KMS-11 (cell line): ENCODE data around the gene FAM168A.

ENCODE experiments used
- H2AFZ ChIP-seq: fragments of 200-600 bp; sonication (generic); 2 replicates; pipeline ENCODE4 v1.6.1; 2016; ENCODE audit warnings: antibody characterized with exemption, mixed run types, low read depth
- H3K27ac ChIP-seq: fragments of 200-600 bp; sonication (generic); 2 replicates; pipeline ENCODE4 v1.6.1; 2016; ENCODE audit warnings: mild to moderate bottlenecking, mixed run types
- H3K27me3 ChIP-seq: fragments of 200-600 bp; sonication (generic); 2 replicates; pipeline ENCODE4 v1.6.1; 2017; ENCODE audit warnings: mild to moderate bottlenecking, low read depth, mixed run types, moderate library complexity; ENCODE audit not compliant: insufficient read depth
- H3K36me3 ChIP-seq: fragments of 200-600 bp; sonication (generic); 2 replicates; pipeline ENCODE4 v1.6.1; 2017; ENCODE audit warnings: mild to moderate bottlenecking, mixed run types; ENCODE audit not compliant: insufficient read depth
- H3K4me1 ChIP-seq: fragments of 200-600 bp; sonication (generic); 2 replicates; pipeline ENCODE4 v1.6.1; 2016; ENCODE audit warnings: mild to moderate bottlenecking, low read depth, mixed run types; ENCODE audit not compliant: poor library complexity, severe bottlenecking
- H3K4me2 ChIP-seq: fragments of 200-600 bp; sonication (generic); 2 replicates; pipeline ENCODE4 v1.7.0; 2016; ENCODE audit warnings: mild to moderate bottlenecking, mixed run types
- H3K4me3 ChIP-seq: fragments of 200-600 bp; sonication (generic); IDR thresholded peaks from 2 replicates; pipeline ENCODE4 v1.6.1; 2017; ENCODE audit warnings: low read depth, low read length, mixed read lengths; ENCODE audit not compliant: insufficient read depth
- H3K79me2 ChIP-seq: fragments of 200-600 bp; sonication (generic); 2 replicates; pipeline ENCODE4 v1.6.1; 2016; ENCODE audit warnings: low read depth, mixed run types; ENCODE audit not compliant: insufficient read depth
- H3K9ac ChIP-seq: fragments of 200-600 bp; sonication (generic); 2 replicates; pipeline ENCODE4 v1.6.1; 2016; ENCODE audit warnings: mild to moderate bottlenecking, mixed run types
- H4K20me1 ChIP-seq: fragments of 200-600 bp; sonication (generic); 2 replicates; pipeline ENCODE4 v1.6.1; 2016; ENCODE audit warnings: mild to moderate bottlenecking, mixed run types; ENCODE audit not compliant: insufficient read depth
- CTCF ChIP-seq: fragments of 200-600 bp; sonication (generic); conservative IDR thresholded peaks from 2 replicates; pipeline ENCODE4 v1.6.1; 2017; ENCODE audit warnings: low read depth, mild to moderate bottlenecking, antibody characterized with exemption, low read length, moderate library complexity, mixed read lengths

Gene FAM168A

GRCh38 chr11:73366953-73367352 lies 231.0 kb downstream of the FAM168A start:
- Histone ChIP-seq H3K9ac (no peak overlapping the region), H3K4me1 (no peaks in the 10 kb centered on the region), H3K36me3 (no peaks in the 10 kb centered on the region), H4K20me1 (no peaks in the 10 kb centered on the region), H3K27me3 (no peaks in the 10 kb centered on the region), H3K4me3 (no peak overlapping the region), H3K4me2 (no peak overlapping the region), H2AFZ (no peak overlapping the region), H3K79me2 (no peaks in the 10 kb centered on the region), H3K27ac (no peak overlapping the region)
- no peak for TF ChIP-seq CTCF

GRCh38 chr11:73366265-73366610 lies 231.7 kb downstream of the FAM168A start:
- Histone ChIP-seq H4K20me1 (no peaks in the 10 kb centered on the region), H3K79me2 (no peaks in the 10 kb centered on the region), H3K36me3 (no peaks in the 10 kb centered on the region), H2AFZ (no peak overlapping the region), H3K4me3 (no peak overlapping the region), H3K4me1 (no peaks in the 10 kb centered on the region), H3K4me2 (no peak overlapping the region), H3K27me3 (no peaks in the 10 kb centered on the region), H3K9ac (no peak overlapping the region), H3K27ac (no peak overlapping the region)
- TF ChIP-seq CTCF, result no peak

GRCh38 chr11:73365352-73366264 lies 232.3 kb downstream of the FAM168A start:
- no peak overlapping the region for H3K4me3 ChIP-seq
- no peak overlapping the region for H3K4me2 ChIP-seq
- no peak overlapping the region for H3K9ac ChIP-seq
- no peaks in the 10 kb centered on the region for H3K79me2 ChIP-seq
- no peak overlapping the region for H2AFZ ChIP-seq
- H3K4me1 ChIP-seq, result no peaks in the 10 kb centered on the region
- H3K27me3 ChIP-seq, result no peaks in the 10 kb centered on the region
- H3K36me3 ChIP-seq, result no peaks in the 10 kb centered on the region
- H4K20me1 ChIP-seq, result no peaks in the 10 kb centered on the region
- TF ChIP-seq CTCF, result no peak
- H3K27ac ChIP-seq, result no peak overlapping the region

GRCh38 chr11:73363147-73363546 lies 234.8 kb downstream of the FAM168A start:
- H3K36me3 ChIP-seq, result no peaks in the 10 kb centered on the region
- no peaks in the 10 kb centered on the region for H3K79me2 ChIP-seq
- H4K20me1 ChIP-seq, result no peaks in the 10 kb centered on the region
- no peaks in the 10 kb centered on the region for H3K27me3 ChIP-seq
- no peak for TF ChIP-seq CTCF
- no peak overlapping the region for H2AFZ ChIP-seq
- H3K4me2 ChIP-seq, result no peak overlapping the region
- H3K4me1 ChIP-seq, result no peaks in the 10 kb centered on the region
- H3K9ac ChIP-seq, result no peak overlapping the region
- no peak overlapping the region for H3K4me3 ChIP-seq
- no peak overlapping the region for H3K27ac ChIP-seq
